Mucosa of descending colon (tissue), 3 donors: ENCODE measurements around the gene VWA7. TPM values are rescaled to one million over a fixed set of nuclear protein-coding genes. Genes with fewer than 3 reads are reported as not detected.
A peak's percentile ranks its signal among the peaks of the same experiment; 100 is the strongest.

Experiments
- ATAC-seq: fragments of 200-7000 bp; cut with Tn5 transposase; one replicate; pipeline ENCODE4 v1.9.1; 2020; ENCODE audit warnings: mild to moderate bottlenecking, moderate library complexity
- DNase-seq, 3 donors: peaks; one replicate each; pipeline ENCODE4 v3.0.0-alpha.2; 2020
- H3K36me3 ChIP-seq: fragments of 200-600 bp; one replicate; pipeline ENCODE4 v1.8.0; 2021; ENCODE audit warnings: low read depth, mild to moderate bottlenecking
- H3K4me1 ChIP-seq: fragments of 200-600 bp; one replicate; pipeline ENCODE4 v1.8.0; 2021; ENCODE audit warnings: low read depth, mild to moderate bottlenecking
- H3K4me3 ChIP-seq: fragments of 200-600 bp; one replicate; pipeline ENCODE4 v1.8.0; 2021; ENCODE audit warnings: mild to moderate bottlenecking
- H3K9me3 ChIP-seq: fragments of 200-600 bp; one replicate; pipeline ENCODE4 v1.8.0; 2021; ENCODE audit warnings: mild to moderate bottlenecking
- intact Hi-C, 2 donors: fragments of 100-400 bp; cut with DNase I in 1 of 2; cut with micrococcal nuclease in 1 of 2; formaldehyde crosslinking; loops; one replicate each; pipeline versions ENCODE4 v1.11.0 to v1.11.1; 2022; cut with DNase I, micrococcal nuclease
- total RNA-seq, 3 donors: library from RNA; stranded (reverse); fragmentation: NEBNext Ultra II Directional in 2 of 3; extraction: Animal tissue kit (Norgen Biotek cat#: 25700) in 2 of 3; gene quantifications; one replicate each; pipeline versions ENCODE4 v1.2.1 to v1.2.4, GENCODE V29; 2021 to 2023
- TF ChIP-seq, protein P1 (sequence below): fragments of 200-600 bp; IDR thresholded peaks from one replicate; pipeline ENCODE4 v1.8.0; 2022; ENCODE audit warnings: antibody characterized with exemption, mild to moderate bottlenecking
- donor health status: DM: no; HTN: no; CAD: no; lungs with moderate emphysema.
- donor health status: DM: no; HTN: no; CAD: no.
- donor health status: DM: no; HTN: yes; CAD: no.

VWA7 gene
- total RNA-seq, 3 donors from 2014 or later: 5.9 to 8.2 (median 6.9) TPM

DNA sequence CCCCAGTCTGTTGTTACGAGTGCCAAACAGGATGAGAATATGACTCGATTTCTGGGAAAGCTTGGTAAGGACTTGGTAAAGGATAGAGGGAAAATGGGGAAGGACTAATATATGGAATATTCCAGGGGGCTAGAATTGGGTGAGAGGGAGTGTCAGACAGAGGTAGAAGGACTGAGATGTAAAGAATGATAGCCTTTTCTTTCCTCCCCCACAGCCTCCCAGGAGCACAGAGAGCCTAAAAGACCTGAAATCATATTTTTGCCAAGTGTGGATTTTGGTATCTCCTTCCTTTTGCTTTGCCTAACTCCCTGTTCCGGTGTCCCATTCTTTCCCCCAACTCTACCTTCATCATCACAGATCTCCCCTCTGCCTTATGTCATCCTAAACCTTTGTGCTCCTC is 34.2 kb downstream of the VWA7 start:
- ATAC-seq: no peak
- no peak overlapping the region for H3K4me3 ChIP-seq
- peaks cover 11% of the 10 kb centered on the region for H3K4me1 ChIP-seq
- intact Hi-C loops: no loop called here
- DNase-seq: no peak
- no peaks in the 10 kb centered on the region for H3K9me3 ChIP-seq
- H3K36me3 ChIP-seq: no peaks in the 10 kb centered on the region
- TF ChIP-seq, protein P1, sequence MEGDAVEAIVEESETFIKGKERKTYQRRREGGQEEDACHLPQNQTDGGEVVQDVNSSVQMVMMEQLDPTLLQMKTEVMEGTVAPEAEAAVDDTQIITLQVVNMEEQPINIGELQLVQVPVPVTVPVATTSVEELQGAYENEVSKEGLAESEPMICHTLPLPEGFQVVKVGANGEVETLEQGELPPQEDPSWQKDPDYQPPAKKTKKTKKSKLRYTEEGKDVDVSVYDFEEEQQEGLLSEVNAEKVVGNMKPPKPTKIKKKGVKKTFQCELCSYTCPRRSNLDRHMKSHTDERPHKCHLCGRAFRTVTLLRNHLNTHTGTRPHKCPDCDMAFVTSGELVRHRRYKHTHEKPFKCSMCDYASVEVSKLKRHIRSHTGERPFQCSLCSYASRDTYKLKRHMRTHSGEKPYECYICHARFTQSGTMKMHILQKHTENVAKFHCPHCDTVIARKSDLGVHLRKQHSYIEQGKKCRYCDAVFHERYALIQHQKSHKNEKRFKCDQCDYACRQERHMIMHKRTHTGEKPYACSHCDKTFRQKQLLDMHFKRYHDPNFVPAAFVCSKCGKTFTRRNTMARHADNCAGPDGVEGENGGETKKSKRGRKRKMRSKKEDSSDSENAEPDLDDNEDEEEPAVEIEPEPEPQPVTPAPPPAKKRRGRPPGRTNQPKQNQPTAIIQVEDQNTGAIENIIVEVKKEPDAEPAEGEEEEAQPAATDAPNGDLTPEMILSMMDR: no peak

DNA sequence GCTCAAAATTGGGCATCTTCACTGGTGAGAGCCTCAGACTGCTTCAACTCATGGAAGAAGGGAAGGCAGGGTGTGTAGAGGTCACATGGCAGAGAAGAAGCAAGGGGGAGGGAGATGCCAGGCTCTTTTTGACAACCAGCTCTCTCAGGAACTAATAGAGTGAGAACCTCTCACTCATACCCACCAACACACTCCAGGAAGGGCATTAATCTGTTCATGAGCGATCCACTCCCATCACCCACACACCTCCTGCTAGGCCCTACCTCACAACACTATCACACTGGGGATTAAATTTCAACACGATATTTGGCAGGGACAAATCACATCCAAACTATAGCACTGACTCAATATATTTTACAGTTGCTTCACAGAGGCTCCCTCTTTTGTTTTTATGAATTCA is 35.3 kb downstream of the VWA7 start:
- H3K4me1 ChIP-seq: peaks cover 20% of the 10 kb centered on the region
- intact Hi-C loops: no loop called here
- ATAC-seq (no peak), DNase-seq (no peak)
- no peaks in the 10 kb centered on the region for H3K36me3 ChIP-seq
- TF ChIP-seq, protein P1: no peak
- no peaks in the 10 kb centered on the region for H3K9me3 ChIP-seq
- no peak overlapping the region for H3K4me3 ChIP-seq

DNA sequence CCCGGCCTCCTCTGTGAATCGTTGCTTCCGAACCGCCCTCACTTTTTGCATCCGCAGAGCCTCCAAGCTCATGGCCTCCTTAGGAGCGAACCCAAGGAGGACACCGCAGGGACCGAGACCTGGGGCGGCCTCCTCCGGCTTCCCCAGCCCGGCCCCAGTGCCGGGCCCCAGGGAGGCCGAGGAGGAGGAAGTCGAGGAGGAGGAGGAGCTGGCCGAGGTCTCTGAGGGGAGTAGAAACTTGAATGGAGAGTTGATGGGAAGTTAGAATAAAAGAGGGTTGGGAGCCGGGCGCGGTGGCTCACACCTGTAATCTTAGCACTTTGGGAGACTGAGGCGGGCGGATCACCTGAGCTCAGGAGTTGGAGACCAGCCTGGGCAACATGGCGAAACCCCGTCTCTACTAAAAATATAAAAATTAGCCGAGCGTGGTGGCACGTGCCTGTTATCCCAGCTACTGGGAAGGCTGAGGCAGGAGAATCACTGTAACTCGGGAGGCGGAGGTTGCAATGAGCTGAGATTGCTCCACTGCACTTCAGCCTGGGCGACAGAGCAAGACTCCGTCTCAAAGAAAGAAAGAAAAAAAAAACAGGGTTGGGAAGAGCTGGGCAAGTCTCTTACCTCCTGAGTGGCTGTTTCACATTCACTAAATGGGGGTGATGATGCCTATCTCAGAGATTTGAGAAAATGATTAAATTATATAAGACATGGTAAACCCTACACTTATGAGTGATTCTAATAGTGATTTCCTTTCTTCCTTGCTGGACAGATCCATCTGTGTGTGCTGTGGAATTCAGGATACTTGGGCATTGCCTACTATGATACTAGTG is 36.5 kb downstream of the VWA7 start:
- no peaks in the 10 kb centered on the region for H3K36me3 ChIP-seq
- TF ChIP-seq, protein P1: no peak
- H3K4me1 ChIP-seq: peaks cover 23% of the 10 kb centered on the region
- no peaks in the 10 kb centered on the region for H3K9me3 ChIP-seq
- H3K4me3 ChIP-seq: peak overlapping the region; percentile 20
- intact Hi-C loops: no loop called here
- peak in 2 of 3 donors; percentile 46 to 72 for DNase-seq
- peak; percentile 0 for ATAC-seq

DNA sequence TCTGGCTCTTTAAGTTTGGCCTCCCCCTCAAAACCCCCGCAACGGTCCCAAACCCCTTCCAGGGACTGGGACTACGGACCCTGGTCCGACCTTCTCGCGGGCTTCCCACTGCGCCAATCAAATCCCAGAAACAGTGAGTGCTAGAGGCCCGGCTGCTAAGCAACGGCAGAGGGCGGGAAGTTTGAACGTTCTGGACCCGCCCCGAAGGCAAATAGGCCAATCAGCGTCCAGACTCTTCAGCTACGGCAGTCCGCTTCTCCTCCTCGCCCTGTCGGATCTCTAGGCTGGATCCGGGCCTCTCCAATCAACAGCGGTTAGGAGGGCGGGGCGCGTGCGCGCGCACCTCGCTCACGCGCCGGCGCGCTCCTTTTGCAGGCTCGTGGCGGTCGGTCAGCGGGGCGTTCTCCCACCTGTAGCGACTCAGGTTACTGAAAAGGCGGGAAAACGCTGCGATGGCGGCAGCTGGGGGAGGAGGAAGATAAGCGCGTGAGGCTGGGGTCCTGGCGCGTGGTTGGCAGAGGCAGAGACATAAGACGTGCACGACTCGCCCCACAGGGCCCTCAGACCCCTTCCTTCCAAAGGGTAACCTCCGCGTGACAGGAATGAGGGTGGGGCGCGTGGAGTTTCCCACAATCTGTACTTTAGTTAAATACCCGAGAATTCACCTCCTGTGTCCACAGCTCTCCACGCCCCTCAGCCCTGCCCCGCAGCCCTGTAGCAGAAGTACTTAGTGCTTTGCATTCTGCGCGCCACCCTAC is 37.3 kb downstream of the VWA7 start, which contains the start of gene MSH5:
Gene MSH5, plus strand, starts transcription at position 367 of the 758 bp plus-strand sequence. CDS start 462 bp downstream, outside the sequence.
- DNase-seq (peak; percentile 98 to 99 (median 98)), ATAC-seq (peak; percentile 76)
- intact Hi-C loops: no loop called here
- Histone ChIP-seq H3K4me3 (peak within 1 kb of the TSS; percentile 20), H3K4me1 (peaks cover 23% of the 10 kb centered on the region), H3K9me3 (no peaks in the 10 kb centered on the region), H3K36me3 (no peaks in the 10 kb centered on the region)
- TF ChIP-seq, protein P1: no peak

DNA sequence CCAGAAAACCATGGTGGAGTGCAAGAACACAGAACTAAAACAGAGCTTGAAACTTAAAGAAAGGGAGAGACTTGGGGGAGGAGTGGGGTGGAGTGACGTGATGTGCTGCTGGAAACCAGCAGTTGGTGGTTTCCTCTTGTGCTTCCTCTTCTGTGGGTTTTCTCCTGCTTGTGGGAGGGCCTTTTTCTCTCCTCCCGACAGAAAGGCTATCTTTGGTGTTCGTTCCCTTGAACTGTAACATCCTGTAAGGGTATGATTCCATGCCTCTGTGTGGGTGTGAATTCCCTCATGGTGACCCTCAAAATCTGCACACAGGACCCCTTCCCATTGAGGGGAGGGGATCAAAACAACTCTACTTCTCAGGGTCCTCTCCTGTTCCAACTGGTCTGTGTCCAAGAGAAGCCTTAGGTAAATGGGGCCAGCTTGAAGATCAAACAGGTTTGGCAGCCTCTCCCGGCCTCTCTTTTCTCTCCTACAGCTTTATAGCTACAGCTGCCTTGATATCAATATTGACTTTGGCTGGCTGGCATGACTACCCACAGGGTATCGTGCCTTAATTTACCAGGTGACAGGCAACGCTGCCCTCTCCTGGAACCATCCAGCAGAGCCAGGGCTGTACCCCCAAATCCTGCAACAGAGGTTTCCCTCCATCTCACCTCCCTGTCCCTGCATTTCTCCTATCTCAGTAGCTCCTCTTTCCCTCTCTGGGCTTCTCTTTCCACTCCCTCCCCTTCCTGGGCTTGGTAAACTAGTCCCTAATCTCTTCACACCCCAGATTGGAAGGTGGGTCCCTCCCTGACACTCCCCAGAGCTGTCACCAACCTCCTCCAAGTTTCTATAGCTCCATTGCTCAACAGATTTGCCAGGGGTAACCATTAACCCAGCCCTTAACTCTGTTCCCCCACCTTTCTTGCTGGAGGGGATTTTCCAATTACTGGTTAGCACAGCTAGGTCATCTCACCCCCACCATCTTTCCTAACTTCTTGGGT is 38.8 kb downstream of the VWA7 start:
- TF ChIP-seq, protein P1: peak; percentile 17
- H3K4me1 ChIP-seq: peaks cover 34% of the 10 kb centered on the region

More for the DNA sequence above, 38.8 kb downstream of the VWA7 start:
- Histone ChIP-seq H3K9me3 (no peaks in the 10 kb centered on the region), H3K4me3 (no peak overlapping the region), H3K36me3 (no peaks in the 10 kb centered on the region)
- DNase-seq (peak; percentile 76 to 91 (median 77)), ATAC-seq (peak; percentile 44)
- intact Hi-C loops: no loop called here
